HCT116 (cell line): Measurements from ENCODE around the gene KRT13.

Experiments used
- ATF3 ChIP-seq: IDR thresholded peaks from 2 replicates; pipeline ENCODE4 v1.6.1; 2012
- CEBPB ChIP-seq: IDR thresholded peaks from 2 replicates; pipeline ENCODE4 v1.6.1; 2012; ENCODE audit warnings: low read depth
- EZH2 ChIP-seq: fragments of 200-600 bp; sonication (generic); IDR thresholded peaks from 2 replicates; pipeline ENCODE4 v1.6.1; 2017; ENCODE audit warnings: antibody characterized with exemption, mixed run types
- MAX ChIP-seq: IDR thresholded peaks from 2 replicates; pipeline ENCODE4 v1.6.1; 2012
- POLR2A ChIP-seq: IDR thresholded peaks from 2 replicates; pipeline ENCODE4 v1.7.0; 2011; ENCODE audit warnings: borderline replicate concordance; ENCODE audit not compliant: insufficient read depth, insufficient read length; ENCODE audit errors: extremely low read depth
- POLR2AphosphoS5 ChIP-seq: IDR thresholded peaks from 2 replicates; pipeline ENCODE4 v1.6.1; 2011; ENCODE audit warnings: mild to moderate bottlenecking, low read depth, low read length, moderate library complexity
- SP1 ChIP-seq: IDR thresholded peaks from 2 replicates; pipeline ENCODE4 v1.6.1; 2012; ENCODE audit warnings: low read depth
- TCF7L2 ChIP-seq: IDR thresholded peaks from 2 replicates; pipeline ENCODE4 v1.7.0; 2011; ENCODE audit warnings: borderline replicate concordance, inconsistent platforms; ENCODE audit not compliant: insufficient read depth, insufficient read length; ENCODE audit errors: extremely low read depth
- YY1 ChIP-seq: IDR thresholded peaks from 2 replicates; pipeline ENCODE4 v1.6.1; 2011; ENCODE audit warnings: low read length, low read depth, moderate library complexity, mild to moderate bottlenecking; ENCODE audit not compliant: insufficient replicate concordance; ENCODE audit errors: extremely low read depth
- TF ChIP-seq, protein P1 (sequence below), 3 experiments: fragments of 200-600 bp in 1 of 3; sonication (generic) in 1 of 3; IDR thresholded peaks in 2 of 3; conservative IDR thresholded peaks in 1 of 3; 2 replicates each; pipeline ENCODE4 v1.5.1; 2012 to 2017; ENCODE audit warnings: low read depth in 2 of 3, low read length in 2 of 3, antibody characterized with exemption in 1 of 3, borderline replicate concordance in 1 of 3, control low read depth in 1 of 3, mild to moderate bottlenecking in 1 of 3, mixed read lengths in 1 of 3, mixed run types in 1 of 3, moderate library complexity in 1 of 3; ENCODE audit not compliant: insufficient read depth in 1 of 3

GRCh38 chr17:41535764-41536481, 30.5 kb upstream of the KRT13 start:
- TF ChIP-seq, protein P1, sequence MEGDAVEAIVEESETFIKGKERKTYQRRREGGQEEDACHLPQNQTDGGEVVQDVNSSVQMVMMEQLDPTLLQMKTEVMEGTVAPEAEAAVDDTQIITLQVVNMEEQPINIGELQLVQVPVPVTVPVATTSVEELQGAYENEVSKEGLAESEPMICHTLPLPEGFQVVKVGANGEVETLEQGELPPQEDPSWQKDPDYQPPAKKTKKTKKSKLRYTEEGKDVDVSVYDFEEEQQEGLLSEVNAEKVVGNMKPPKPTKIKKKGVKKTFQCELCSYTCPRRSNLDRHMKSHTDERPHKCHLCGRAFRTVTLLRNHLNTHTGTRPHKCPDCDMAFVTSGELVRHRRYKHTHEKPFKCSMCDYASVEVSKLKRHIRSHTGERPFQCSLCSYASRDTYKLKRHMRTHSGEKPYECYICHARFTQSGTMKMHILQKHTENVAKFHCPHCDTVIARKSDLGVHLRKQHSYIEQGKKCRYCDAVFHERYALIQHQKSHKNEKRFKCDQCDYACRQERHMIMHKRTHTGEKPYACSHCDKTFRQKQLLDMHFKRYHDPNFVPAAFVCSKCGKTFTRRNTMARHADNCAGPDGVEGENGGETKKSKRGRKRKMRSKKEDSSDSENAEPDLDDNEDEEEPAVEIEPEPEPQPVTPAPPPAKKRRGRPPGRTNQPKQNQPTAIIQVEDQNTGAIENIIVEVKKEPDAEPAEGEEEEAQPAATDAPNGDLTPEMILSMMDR (IDR thresholded peaks at IDR 0.05 in 2 of 3, conservative IDR thresholded peaks at IDR 0.05 in 1 of 3; ENCODE audit: borderline replicate concordance in 1 of 3, insufficient read depth in 1 of 3, low read depth in 2 of 3, low read length in 2 of 3) = no peak
- TF ChIP-seq EZH2 = no peak
- no peak for TF ChIP-seq POLR2A
- no peak for TF ChIP-seq POLR2AphosphoS5
- no peak for TF ChIP-seq CEBPB
- no peak for TF ChIP-seq MAX
- peak; percentile 62 for TF ChIP-seq SP1
- no peak for TF ChIP-seq ATF3
- no peak for TF ChIP-seq YY1
- TF ChIP-seq TCF7L2 = no peak
